Stimulated activated naive CD4-positive, alpha-beta T cell (primary cell): ENCODE results near the gene PMVK.
"Not testable (repeated sequence)": the region's sequence is repeated elsewhere in the genome, so short reads cannot be mapped to it uniquely, and the experiment has no call there.

Source experiments
- DNase-seq, 6 experiments: peaks; one replicate each; lab custom pipeline; 2025; lab: John Stamatoyannopoulos, UW

PMVK gene

GRCh38 chr1:154925335-154926170 lies 11.0 kb downstream of the PMVK start:
- DNase-seq, result no peak

GRCh38 chr1:154923695-154924094 lies 12.8 kb downstream of the PMVK start:
- DNase-seq, result no peak

- no peak for DNase-seq
These were observed 23.2 kb downstream of the PMVK start for GRCh38 chr1:154913273-154913672.

- no peak for DNase-seq
These were observed 23.8 kb downstream of the PMVK start for GRCh38 chr1:154912755-154913154.

- DNase-seq, result no peak
These were observed 24.6 kb downstream of the PMVK start for GRCh38 chr1:154911691-154912550.

- no peak for DNase-seq
These were observed 25.7 kb downstream of the PMVK start for GRCh38 chr1:154910851-154911250.

- DNase-seq, result no peak
These were observed 27.6 kb downstream of the PMVK start for GRCh38 chr1:154908937-154909336.

GRCh38 chr1:154908129-154908528 lies 28.4 kb downstream of the PMVK start:
- not testable (repeated sequence) for DNase-seq

- DNase-seq, result no peak
These were observed 29.9 kb downstream of the PMVK start for GRCh38 chr1:154906621-154907081.

GRCh38 chr1:154902938-154903566 lies 33.5 kb downstream of the PMVK start:
- DNase-seq, result no peak

- no peak for DNase-seq
These were observed 34.9 kb downstream of the PMVK start for GRCh38 chr1:154901591-154901990.

GRCh38 chr1:154899041-154899440 lies 37.5 kb downstream of the PMVK start:
- DNase-seq, result no peak

- no peak for DNase-seq
These were observed 39.7 kb downstream of the PMVK start for GRCh38 chr1:154896771-154897286.

- DNase-seq, result no peak
These were observed 40.7 kb downstream of the PMVK start for GRCh38 chr1:154895798-154896197.

- DNase-seq, result no peak
These were observed 45.1 kb downstream of the PMVK start for GRCh38 chr1:154891452-154891851.

GRCh38 chr1:154888757-154889156 lies 47.8 kb downstream of the PMVK start:
- no peak for DNase-seq

- DNase-seq, result no peak
These were observed 50.1 kb downstream of the PMVK start for GRCh38 chr1:154886281-154887015.

GRCh38 chr1:154884869-154885701 lies 51.4 kb downstream of the PMVK start:
- DNase-seq, result no peak

- no peak for DNase-seq
These were observed 52.3 kb downstream of the PMVK start for GRCh38 chr1:154883919-154884868.
